ENCODE measurements around the gene BCL7B. TPM values are rescaled to one million over a fixed set of nuclear protein-coding genes. Genes with fewer than 3 reads are reported as not detected.
"Not testable (repeated sequence)": the region's sequence is repeated elsewhere in the genome, so short reads cannot be mapped to it uniquely, and the experiment has no call there.

The BCL7B gene
- total RNA-seq, 2 experiments from 2014 or later = 42.9 to 50.6 TPM

- intact Hi-C loops (cut with micrococcal nuclease) = no loop called here
- H3K27me3 Mint-ChIP-seq = no peaks in the 10 kb centered on the region
- no peak for ATAC-seq
- ChIA-PET POLR2A (interaction anchor here (1.6 kb wide), 1 partner anchor 9 kb away, joined by 5 read pairs; the partner anchor contains the start of gene BAZ1B), CTCF (interaction anchor here (1.8 kb wide), 1 partner anchor 8 kb away, joined by 4 read pairs; the partner anchor contains the start of gene BAZ1B)
- peaks cover 4% of the 10 kb centered on the region for H3K36me3 Mint-ChIP-seq (ENCODE audit: low read depth)
- TF ChIP-seq CTCF (IDR thresholded peaks at IDR 0.05) = no peak
- DNase-seq = no peak
- no peak overlapping the region for H3K4me3 Mint-ChIP-seq
- no peak overlapping the region for H3K27ac Mint-ChIP-seq
- H3K9me3 Mint-ChIP-seq = no peaks in the 10 kb centered on the region
- peaks cover 16% of the 10 kb centered on the region for H3K4me1 Mint-ChIP-seq (ENCODE audit: low read depth)
Measured at GRCh38 chr7:73530800-73531199, 26.7 kb downstream of the BCL7B start.

- intact Hi-C loops (cut with micrococcal nuclease) = no loop called here
- no peak for ATAC-seq
- Mint-ChIP-seq H3K4me1 (ENCODE audit: low read depth) (peaks cover 34% of the 10 kb centered on the region), H3K4me3 (peak overlapping the region; percentile 5), H3K27ac (peak overlapping the region; percentile 81), H3K9me3 (no peaks in the 10 kb centered on the region), H3K27me3 (no peaks in the 10 kb centered on the region), H3K36me3 (ENCODE audit: low read depth) (peaks cover 6% of the 10 kb centered on the region)
- CTCF ChIA-PET = interaction anchor here (0.6 to 1.1 kb wide), 2 partner anchors 12 to 23 kb away, joined by 4 read pairs; no protein-coding TSS in a partner anchor
- DNase-seq = peak; percentile 42
- POLR2A ChIA-PET = interaction anchor here (0.6 to 1.6 kb wide), 6 partner anchors 11 to 130 kb away, joined by 3 to 4 read pairs (median 4); no protein-coding TSS in a partner anchor
- no peak for TF ChIP-seq CTCF (IDR thresholded peaks at IDR 0.05)
Measured at GRCh38 chr7:73526896-73527821, 30.3 kb downstream of the BCL7B start.

- intact Hi-C loops (cut with micrococcal nuclease); ATAC-seq; H3K27me3 Mint-ChIP-seq; H3K36me3 Mint-ChIP-seq (ENCODE audit: low read depth); DNase-seq; H3K9me3 Mint-ChIP-seq; H3K4me3 Mint-ChIP-seq: not testable (repeated sequence)
- H3K4me1 Mint-ChIP-seq (ENCODE audit: low read depth) = peaks cover 34% of the 10 kb centered on the region
- peak overlapping the region; percentile 86 for H3K27ac Mint-ChIP-seq
- ChIA-PET CTCF (interaction anchor here (1.2 kb wide), 1 partner anchor 49 kb away, joined by 3 read pairs; no protein-coding TSS in a partner anchor), POLR2A (interaction anchor here (0.6 to 1.0 kb wide), 2 partner anchors 10 to 62 kb away, joined by 3 read pairs; no protein-coding TSS in a partner anchor)
Measured at GRCh38 chr7:73526158-73526494, 31.4 kb downstream of the BCL7B start.

- Mint-ChIP-seq H3K27me3 (no peaks in the 10 kb centered on the region), H3K27ac (peak within 1 kb of the TSS; percentile 95), H3K36me3 (ENCODE audit: low read depth) (peaks cover 40% of the 10 kb centered on the region), H3K4me1 (ENCODE audit: low read depth) (peaks cover 52% of the 10 kb centered on the region), H3K4me3 (peak within 1 kb of the TSS; percentile 90), H3K9me3 (no peaks in the 10 kb centered on the region)
- ChIA-PET CTCF (interaction anchor here (0.8 to 1.5 kb wide), 3 partner anchors 10 to 180 kb away, joined by 3 to 4 read pairs (median 3); no protein-coding TSS in a partner anchor), POLR2A (interaction anchor here (0.6 to 4.4 kb wide), 23 partner anchors 8 to 217 kb away, joined by 3 to 32 read pairs (median 4); partner anchors contain the start of genes ABHD11, BCL7B and TBL2)
- DNase-seq (peak; percentile 98), ATAC-seq (peak; percentile 93)
- intact Hi-C loops (cut with micrococcal nuclease) = loop anchor here (2.0 to 5.0 kb wide), 2 partner anchors 35 to 55 kb away; partner anchors contain the start of genes BCL7B and TBL2
- TF ChIP-seq CTCF (IDR thresholded peaks at IDR 0.05) = no peak
Measured at GRCh38 chr7:73522105-73522872, 35.2 kb downstream of the BCL7B start, which contains the start of gene BAZ1B. BAZ1B (minus strand) TSS chr7:73522293; CDS start chr7:73521933, 360 bp downstream.

Measured in activated CD8-positive, alpha-beta T cell treated with anti-CD3 and anti-CD28 coated beads for 36 hours (primary cell).